Mesenchymal stem cell (in vitro differentiated cells and primary cell): Measurements from ENCODE around the gene CPNE7.

Experiments
- DNase-seq: peaks from one replicate; pipeline ENCODE4 v3.0.0-alpha.2; 2013
- H2AFZ ChIP-seq: one replicate; pipeline ENCODE4 v1.6.1; 2013; ENCODE audit warnings: low read depth, mild to moderate bottlenecking, control low read depth, inconsistent platforms, low read length, moderate library complexity
- H2AK5ac ChIP-seq: 2 replicates; pipeline ENCODE4 v1.6.1; 2013; ENCODE audit warnings: low read length, moderate library complexity, mild to moderate bottlenecking, inconsistent platforms; ENCODE audit not compliant: severe bottlenecking
- H2BK120ac ChIP-seq: one replicate; pipeline ENCODE4 v1.6.1; 2013; ENCODE audit warnings: low read depth, mild to moderate bottlenecking, inconsistent platforms, low read length, moderate library complexity
- H2BK12ac ChIP-seq, 2 experiments: one replicate each; pipeline ENCODE4 v1.6.1; 2013; ENCODE audit warnings: inconsistent platforms in 2 of 2, low read length in 2 of 2, mild to moderate bottlenecking in 2 of 2, moderate library complexity in 2 of 2, control low read depth in 1 of 2
- H2BK15ac ChIP-seq: one replicate; pipeline ENCODE4 v1.6.1; 2013; ENCODE audit warnings: mild to moderate bottlenecking, low read depth, inconsistent platforms; ENCODE audit not compliant: poor library complexity, severe bottlenecking
- H2BK5ac ChIP-seq: 2 replicates; pipeline ENCODE4 v1.6.1; 2013; ENCODE audit warnings: low read depth, mild to moderate bottlenecking, low read length, control low read depth, inconsistent platforms; ENCODE audit not compliant: poor library complexity, severe bottlenecking
- H3K14ac ChIP-seq, 2 experiments: one replicate each; pipeline ENCODE4 v1.6.1; 2013; ENCODE audit warnings: inconsistent platforms in 2 of 2, low read length in 2 of 2, control low read depth in 1 of 2, mild to moderate bottlenecking in 1 of 2, moderate library complexity in 1 of 2
- H3K18ac ChIP-seq, 2 experiments: one replicate each; pipeline ENCODE4 v1.6.1; 2013; ENCODE audit warnings: inconsistent platforms in 2 of 2, low read length in 2 of 2, control low read depth in 1 of 2, low read depth in 1 of 2, mild to moderate bottlenecking in 1 of 2
- H3K23ac ChIP-seq, 2 experiments: one replicate each; pipeline ENCODE4 v1.6.1; 2013; ENCODE audit warnings: inconsistent platforms in 2 of 2, low read length in 2 of 2, mild to moderate bottlenecking in 2 of 2, moderate library complexity in 2 of 2, control low read depth in 1 of 2
- H3K27ac ChIP-seq: 2 replicates; pipeline ENCODE4 v1.5.1; 2013; ENCODE audit warnings: mild to moderate bottlenecking, moderate library complexity, low read length, control low read depth, inconsistent platforms; ENCODE audit not compliant: poor library complexity, severe bottlenecking
- H3K27me3 ChIP-seq, 2 experiments: 2 replicates each; pipeline versions ENCODE4 v1.6.1 to v1.7.0; 2013; ENCODE audit warnings: low read length in 2 of 2, mild to moderate bottlenecking in 2 of 2, moderate library complexity in 2 of 2, control low read depth in 1 of 2, inconsistent platforms in 1 of 2; ENCODE audit not compliant: control insufficient read depth in 1 of 2, insufficient read depth in 1 of 2
- H3K36me3 ChIP-seq, 2 experiments: 2 replicates each; pipeline versions ENCODE4 v1.6.1 to v1.7.0; 2013; ENCODE audit warnings: low read length in 2 of 2, control low read depth in 1 of 2, inconsistent platforms in 1 of 2, low read depth in 1 of 2, mild to moderate bottlenecking in 1 of 2; ENCODE audit not compliant: insufficient read depth in 2 of 2, control insufficient read depth in 1 of 2
- H3K4ac ChIP-seq, 2 experiments: one replicate each; pipeline ENCODE4 v1.6.1; 2013; ENCODE audit warnings: inconsistent platforms in 2 of 2, low read length in 2 of 2, mild to moderate bottlenecking in 2 of 2, moderate library complexity in 2 of 2, control low read depth in 1 of 2, low read depth in 1 of 2
- H3K4me1 ChIP-seq: 2 replicates; pipeline ENCODE4 v1.6.1; 2013; ENCODE audit warnings: low read depth, low read length, control low read depth; ENCODE audit not compliant: control insufficient read depth, insufficient read depth
- H3K4me2 ChIP-seq: 2 replicates; pipeline ENCODE4 v1.6.1; 2013; ENCODE audit warnings: low read length, mild to moderate bottlenecking, inconsistent platforms; ENCODE audit not compliant: poor library complexity, severe bottlenecking
- H3K4me3 ChIP-seq, 2 experiments: 2 replicates each; pipeline versions ENCODE4 v1.5.1 to v1.7.0; 2013; ENCODE audit warnings: low read length in 2 of 2, mild to moderate bottlenecking in 2 of 2, control low read depth in 1 of 2, low read depth in 1 of 2; ENCODE audit not compliant: insufficient read depth in 1 of 2
- H3K79me1 ChIP-seq: replicated peaks from 2 replicates; pipeline ENCODE4 v1.6.1; 2013; ENCODE audit warnings: mild to moderate bottlenecking, control low read depth, low read length, inconsistent platforms; ENCODE audit not compliant: poor library complexity, severe bottlenecking
- H3K9ac ChIP-seq: 2 replicates; pipeline ENCODE4 v1.7.0; 2013; ENCODE audit warnings: mild to moderate bottlenecking, low read length, moderate library complexity
- H3K9me3 ChIP-seq: 2 replicates; pipeline ENCODE4 v1.7.0; 2013; ENCODE audit warnings: mild to moderate bottlenecking, low read length; ENCODE audit not compliant: control insufficient read depth
- H4K8ac ChIP-seq: one replicate; pipeline ENCODE4 v1.6.1; 2013; ENCODE audit warnings: inconsistent platforms, mild to moderate bottlenecking, low read length, moderate library complexity
- H4K91ac ChIP-seq: one replicate; pipeline ENCODE4 v1.6.1; 2013; ENCODE audit warnings: mild to moderate bottlenecking, low read length, inconsistent platforms
- WGBS: methylation state at CpG from one replicate; pipeline ENCODE4 v1.1.7; 2013; ENCODE audit warnings: mixed read lengths; 5-methylcytosine and 5-hydroxymethylcytosine counted together

Gene CPNE7

GRCh38 chr16:89607453-89607852 is 31.9 kb downstream of the CPNE7 start:
- H3K9ac ChIP-seq, result no peak overlapping the region
- H3K27ac ChIP-seq, result no peak overlapping the region
- H4K91ac ChIP-seq, result no peak overlapping the region
- H4K8ac ChIP-seq, result no peak overlapping the region
- H3K4me3 ChIP-seq, result no peak overlapping the region
- no peak overlapping the region for H2BK5ac ChIP-seq
- H3K4me2 ChIP-seq, result no peak overlapping the region
- no peak overlapping the region for H3K23ac ChIP-seq
- 90% methylated on average over 9 of the region's 9 CpGs for WGBS
- H3K18ac ChIP-seq, result no peak overlapping the region
- H3K14ac ChIP-seq, result no peak overlapping the region
- H3K4ac ChIP-seq, result no peak overlapping the region
- H2BK15ac ChIP-seq, result no peak overlapping the region
- H3K27me3 ChIP-seq, result peaks cover 0 to 35% of the 10 kb centered on the region in 2 experiments
- H2AK5ac ChIP-seq, result no peak overlapping the region
- no peaks in the 10 kb centered on the region for H3K9me3 ChIP-seq
- no peak for DNase-seq
- H3K4me1 ChIP-seq, result peaks cover 21% of the 10 kb centered on the region
- H3K36me3 ChIP-seq, result no peaks in the 10 kb centered on the region
- H2BK12ac ChIP-seq, result no peak overlapping the region
- no peak overlapping the region for H2AFZ ChIP-seq
- H2BK120ac ChIP-seq, result no peak overlapping the region
- H3K79me1 ChIP-seq, result no peaks in the 10 kb centered on the region

- Histone ChIP-seq H2AFZ (no peak overlapping the region), H3K14ac (no peak overlapping the region), H3K4me3 (no peak overlapping the region), H2BK12ac (no peak overlapping the region), H3K27me3 (peaks cover 0 to 42% of the 10 kb centered on the region in 2 experiments), H4K91ac (no peak overlapping the region), H3K4me2 (no peak overlapping the region), H4K8ac (no peak overlapping the region), H2AK5ac (no peak overlapping the region), H2BK15ac (no peak overlapping the region), H3K4ac (no peak overlapping the region), H2BK120ac (no peak overlapping the region), H3K36me3 (no peaks in the 10 kb centered on the region), H3K27ac (no peak overlapping the region), H3K79me1 (no peaks in the 10 kb centered on the region), H3K18ac (no peak overlapping the region), H3K23ac (no peak overlapping the region), H3K9me3 (no peaks in the 10 kb centered on the region), H3K9ac (no peak overlapping the region), H3K4me1 (peaks cover 17% of the 10 kb centered on the region), H2BK5ac (no peak overlapping the region)
- WGBS, result 89% methylated on average over 32 of the region's 32 CpGs
- DNase-seq, result no peak
These were observed 32.6 kb downstream of the CPNE7 start for GRCh38 chr16:89607937-89608740.

- Histone ChIP-seq H3K79me1 (no peaks in the 10 kb centered on the region), H3K9me3 (no peaks in the 10 kb centered on the region), H2AK5ac (no peak overlapping the region), H2BK15ac (no peak overlapping the region), H4K8ac (no peak overlapping the region), H2BK120ac (no peak overlapping the region), H3K4me3 (no peak overlapping the region), H3K4me1 (peaks cover 21% of the 10 kb centered on the region), H2BK12ac (no peak overlapping the region), H3K36me3 (no peaks in the 10 kb centered on the region), H3K23ac (no peak overlapping the region), H3K18ac (no peak overlapping the region), H3K4me2 (no peak overlapping the region), H3K27me3 (peaks cover 0 to 48% of the 10 kb centered on the region in 2 experiments), H3K14ac (no peak overlapping the region), H2BK5ac (no peak overlapping the region), H3K27ac (no peak overlapping the region), H4K91ac (no peak overlapping the region), H2AFZ (no peak overlapping the region), H3K9ac (no peak overlapping the region), H3K4ac (no peak overlapping the region)
- DNase-seq, result no peak
- 100% methylated on average over 1 of the region's 1 CpG for WGBS
These were observed 34.5 kb downstream of the CPNE7 start for GRCh38 chr16:89610108-89610453.

GRCh38 chr16:89612415-89613166 is 37.0 kb downstream of the CPNE7 start:
- no peaks in the 10 kb centered on the region for H3K9me3 ChIP-seq
- H3K4me3 ChIP-seq, result no peak overlapping the region
- H3K9ac ChIP-seq, result no peak overlapping the region
- H4K8ac ChIP-seq, result no peak overlapping the region
- H2BK120ac ChIP-seq, result no peak overlapping the region
- H3K14ac ChIP-seq, result no peak overlapping the region
- H2BK5ac ChIP-seq, result no peak overlapping the region
- H2BK12ac ChIP-seq, result no peak overlapping the region
- H4K91ac ChIP-seq, result no peak overlapping the region
- H3K4ac ChIP-seq, result no peak overlapping the region
- H2AK5ac ChIP-seq, result no peak overlapping the region
- peaks cover 21% of the 10 kb centered on the region for H3K4me1 ChIP-seq
- no peaks in the 10 kb centered on the region for H3K79me1 ChIP-seq
- no peak overlapping the region for H3K18ac ChIP-seq
- no peak overlapping the region for H2BK15ac ChIP-seq
- WGBS, result 90% methylated on average over 19 of the region's 20 CpGs
- no peak overlapping the region for H2AFZ ChIP-seq
- H3K27me3 ChIP-seq, result peaks cover 0 to 52% of the 10 kb centered on the region in 2 experiments
- no peak for DNase-seq
- no peak overlapping the region for H3K27ac ChIP-seq
- no peaks in the 10 kb centered on the region for H3K36me3 ChIP-seq
- no peak overlapping the region for H3K23ac ChIP-seq
- H3K4me2 ChIP-seq, result no peak overlapping the region
